ENCODE results near the gene ZNF546. TPM values are rescaled to one million over a fixed set of nuclear protein-coding genes. Genes with fewer than 3 reads are reported as not detected.

The ZNF546 gene
- total RNA-seq = 1.0 and 1.9 TPM in 2 replicates

DNA sequence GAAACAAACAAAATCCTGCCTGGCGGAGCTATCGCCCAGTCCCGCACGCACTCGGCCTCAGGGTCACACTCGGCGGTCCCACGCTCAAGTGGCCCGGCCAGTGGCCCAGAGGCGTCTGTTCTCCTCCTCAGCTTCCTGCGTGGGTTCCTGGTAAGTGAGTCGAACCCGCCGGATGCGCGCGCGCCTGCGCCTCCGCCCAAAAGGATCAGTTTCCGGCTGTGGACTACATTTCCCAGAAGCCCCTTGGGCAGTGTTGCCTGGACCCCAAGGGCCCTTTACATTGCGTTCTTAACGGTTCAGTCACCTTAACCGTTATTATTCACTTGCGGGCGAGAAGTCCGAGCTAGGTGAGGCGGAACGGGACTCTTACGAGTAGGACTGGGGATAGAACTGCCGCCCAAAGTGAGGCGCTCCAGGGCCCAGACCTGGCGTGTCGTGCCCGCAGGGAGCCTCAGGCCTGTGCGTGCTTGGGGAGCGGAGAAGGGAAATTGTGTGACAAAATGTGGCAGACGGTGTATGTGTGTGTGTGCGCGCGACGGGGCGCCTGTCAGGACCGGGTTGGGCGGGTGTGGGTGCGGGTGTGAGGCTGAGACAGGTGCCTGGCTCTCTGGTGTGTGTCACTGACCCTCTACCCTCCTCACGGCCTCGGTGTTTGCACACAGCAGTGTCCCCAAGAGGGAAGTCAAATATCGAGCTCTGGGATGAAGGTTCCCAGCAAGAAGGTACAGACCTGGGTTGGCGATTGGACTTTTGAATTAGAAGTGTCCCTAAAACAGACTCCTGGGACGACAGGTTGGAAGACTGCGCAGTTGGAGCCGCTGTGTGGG is at the start of gene ZNF546:
TSS of gene ZNF546 (plus strand) at position 250 of the 827 bp plus-strand sequence. CDS start 1,267 bp downstream, outside the sequence.

DNA sequence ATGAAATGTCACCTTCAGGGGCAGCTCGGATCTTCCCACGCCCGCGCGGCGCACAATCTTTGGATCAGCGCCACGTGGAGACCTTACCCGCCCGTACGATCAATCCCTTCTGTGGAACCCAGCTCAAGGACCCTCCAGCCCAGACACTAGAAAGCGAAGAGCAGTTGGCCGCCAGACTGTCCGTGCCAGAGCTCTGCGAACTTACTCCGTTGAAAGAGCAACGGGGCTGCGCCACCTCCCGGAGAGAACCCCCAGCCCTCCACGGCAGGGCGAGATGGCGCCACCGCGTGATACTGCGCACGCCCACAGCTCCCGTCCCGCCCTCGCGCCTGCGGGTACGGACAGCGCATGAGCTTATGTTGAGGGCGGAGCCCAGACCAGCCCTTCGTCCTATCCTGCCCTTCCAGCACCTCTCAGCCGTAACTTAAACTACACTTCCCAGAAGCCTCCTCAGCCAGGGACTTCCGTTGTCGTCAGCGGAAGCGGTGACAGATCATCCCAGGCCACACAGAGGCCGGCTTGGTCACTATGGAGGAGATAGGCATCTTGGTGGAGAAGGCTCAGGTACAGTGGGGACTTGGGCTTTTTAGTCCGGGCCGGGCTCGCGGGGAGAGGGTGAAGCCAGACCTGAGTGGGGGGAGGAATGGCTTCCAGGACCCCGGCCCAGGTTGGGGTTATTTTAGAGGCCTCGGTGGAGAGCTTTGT is 26.0 kb upstream of the ZNF546 start, which contains the start of gene PSMC4:
TSS of gene PSMC4 (plus strand) at position 491 of the 705 bp plus-strand sequence. CDS start at position 529, 38 bp downstream.

DNA sequence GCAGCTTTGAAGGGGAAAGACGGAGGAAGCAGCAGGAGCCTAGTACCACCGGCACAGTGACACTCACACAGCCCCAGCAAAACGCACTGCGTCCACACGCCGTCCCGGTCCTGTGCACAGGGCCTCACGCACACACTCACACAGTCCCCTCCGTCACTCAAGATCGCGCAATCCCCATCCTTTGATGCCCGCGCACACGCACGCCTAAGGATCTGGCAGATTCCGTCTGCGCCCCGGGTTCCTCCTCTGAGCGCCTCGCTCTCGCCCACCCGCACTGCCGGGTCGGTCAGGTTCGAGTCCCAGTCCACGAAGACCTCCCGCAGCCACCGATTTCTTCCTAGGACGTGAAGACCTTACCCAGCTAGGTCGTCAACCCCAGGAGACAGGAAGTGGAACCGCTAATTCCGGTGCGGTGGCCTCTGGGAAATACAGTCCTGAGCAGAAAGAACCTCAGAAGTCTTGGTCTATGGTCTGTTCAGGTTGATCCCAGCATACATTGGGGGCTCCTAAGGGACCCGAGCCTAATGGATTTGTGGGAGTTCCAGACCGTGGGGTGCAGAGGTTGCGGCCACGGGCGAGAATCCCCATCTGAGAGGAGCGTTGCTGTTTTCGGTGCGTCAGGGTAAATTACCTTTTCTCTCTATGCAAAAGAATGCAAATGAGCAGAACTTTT is 59.1 kb downstream of the ZNF546 start, which contains the start of gene ZNF780B:
TSS of gene ZNF780B (minus strand) at position 400 of the 673 bp plus-strand sequence. CDS start 5,899 bp downstream, outside the sequence.

Other genes with a start within 250 kb of the ZNF546 start
- gene LEUTX, start 218.2 kb upstream of the ZNF546 start, total RNA-seq = not detected in 2 replicates
- gene DYRK1B, start 162.9 kb upstream of the ZNF546 start, total RNA-seq = 17.3 and 18.2 TPM in 2 replicates
- 98.4 and 142 TPM in 2 replicates for gene FBL, start 150.7 kb upstream of the ZNF546 start, total RNA-seq
- gene FCGBP, start 62.4 kb upstream of the ZNF546 start, total RNA-seq = 0.17 TPM in 1 of 2 replicates, not detected in the other
- 66.0 and 86.1 TPM in 2 replicates for gene PSMC4, start 25.9 kb upstream of the ZNF546 start, total RNA-seq
- gene ZNF780B, start 59.2 kb downstream of the ZNF546 start, total RNA-seq = 4.6 and 20.4 TPM in 2 replicates
- 8.3 and 15.3 TPM in 2 replicates for gene ZNF780A, start 93.9 kb downstream of the ZNF546 start, total RNA-seq
- 6.4 and 8.5 TPM in 2 replicates for gene MAP3K10, start 194.4 kb downstream of the ZNF546 start, total RNA-seq
- gene TTC9B, start 221.3 kb downstream of the ZNF546 start, total RNA-seq = not detected in 2 replicates
- gene CCNP, start 229.6 kb downstream of the ZNF546 start, total RNA-seq = 1.2 TPM in 1 of 2 replicates, not detected in the other

Data from pericardium fibroblast (primary cell).